ENCODE measurements around the gene SYNPO. TPM values are rescaled to one million over a fixed set of nuclear protein-coding genes. Genes with fewer than 3 reads are reported as not detected.
A peak's percentile ranks its signal among the peaks of the same experiment; 100 is the strongest.

The SYNPO gene
- total RNA-seq, 2 donors from 2014 or later: 503 to 769 TPM

DNA sequence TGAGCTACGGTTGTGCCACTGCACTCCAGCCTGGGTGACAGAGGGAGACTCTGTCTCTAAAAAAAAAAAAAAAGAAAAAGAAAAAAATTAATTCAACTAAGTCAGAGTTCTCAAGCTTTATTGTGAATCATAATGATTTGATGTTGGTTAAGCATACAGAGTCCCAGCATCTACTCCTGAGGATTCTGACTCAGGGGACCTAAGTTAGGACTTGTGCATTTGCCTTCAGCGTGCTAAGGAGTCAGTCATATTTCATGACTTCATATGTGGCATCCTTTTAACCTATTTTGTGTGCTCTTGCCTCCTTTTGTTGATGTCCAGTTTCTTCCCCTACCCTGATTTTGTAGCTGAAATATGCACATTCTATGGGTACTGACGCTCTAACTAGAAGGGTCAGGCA lies 23.5 kb downstream of the SYNPO start:
- intact Hi-C loops (cut with DNase I): no loop called here
- no peak for ATAC-seq
- no peak for DNase-seq

DNA sequence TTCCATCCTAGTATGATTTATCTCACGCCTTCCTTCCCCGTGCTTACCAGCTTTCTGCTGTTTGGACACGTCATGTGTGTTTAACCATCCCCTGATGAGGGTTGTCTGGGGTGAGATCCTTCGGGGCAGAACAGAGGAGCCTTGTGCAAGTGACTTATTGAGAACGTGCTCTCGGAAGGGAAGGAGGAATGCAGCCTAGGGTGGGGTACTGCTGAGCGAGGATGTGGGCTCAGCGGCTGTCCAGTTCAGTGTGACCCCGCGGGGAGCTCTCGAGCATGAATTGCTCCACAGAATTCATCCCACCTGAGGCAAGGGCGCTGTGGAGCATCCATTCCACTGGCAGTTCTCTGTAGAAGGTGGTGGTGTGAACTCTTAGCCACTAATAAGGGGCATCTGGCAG lies 24.6 kb downstream of the SYNPO start:
- intact Hi-C loops (cut with DNase I): no loop called here
- ATAC-seq: no peak

DNA sequence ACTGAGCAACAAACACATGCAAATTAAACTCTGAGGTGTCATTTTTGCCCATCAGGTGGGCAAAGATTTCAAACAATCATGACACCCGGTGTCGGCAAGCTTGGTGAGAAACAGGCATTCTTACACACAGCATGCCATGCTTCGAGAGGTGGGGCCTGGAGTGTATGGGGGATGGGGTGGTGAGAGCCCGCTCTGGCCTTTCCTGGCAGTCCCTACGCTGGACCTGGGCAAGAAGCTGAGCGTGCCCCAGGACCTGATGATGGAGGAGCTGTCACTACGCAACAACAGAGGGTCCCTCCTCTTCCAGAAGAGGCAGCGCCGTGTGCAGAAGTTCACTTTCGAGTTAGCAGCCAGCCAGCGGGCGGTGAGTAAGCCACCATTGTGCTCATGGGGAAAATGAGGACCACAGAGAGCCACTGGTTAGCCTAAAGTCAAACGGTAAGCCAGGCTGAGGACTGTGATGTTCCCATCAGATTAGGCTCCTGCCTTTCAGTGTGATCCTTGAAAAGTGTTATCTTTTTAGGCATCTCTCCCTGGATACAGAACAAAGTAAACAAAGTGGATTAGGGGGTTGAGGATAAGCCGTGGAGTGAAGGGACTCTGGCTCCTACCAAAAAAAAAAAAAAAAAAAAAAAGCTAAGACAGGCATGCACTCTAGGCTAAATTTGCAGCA lies 30.0 kb downstream of the SYNPO start:
- DNase-seq: peak; percentile 12
- no peak for ATAC-seq
- intact Hi-C loops (cut with DNase I): no loop called here

More for the DNA sequence above, 24.6 kb downstream of the SYNPO start:
- peak; percentile 4 for DNase-seq

DNA sequence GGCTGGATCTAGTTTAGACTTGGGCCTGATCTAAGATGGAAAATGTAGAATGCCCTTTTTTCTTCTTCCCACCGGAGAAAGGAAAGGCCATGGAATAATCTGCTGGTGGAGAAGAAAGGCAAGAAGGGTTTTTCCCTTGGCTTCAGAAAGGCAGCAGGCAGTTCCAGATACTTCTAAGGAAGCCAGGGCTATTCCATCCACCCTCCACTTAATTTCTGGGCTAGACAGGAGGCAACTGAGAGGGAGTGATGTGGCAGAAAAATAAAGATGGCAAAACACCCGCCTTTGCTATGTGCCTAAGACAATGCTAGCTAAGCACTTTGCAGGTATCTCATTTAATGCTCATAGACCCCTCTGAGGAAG lies 30.5 kb downstream of the SYNPO start:
- intact Hi-C loops (cut with DNase I): no loop called here
- ATAC-seq (no peak), DNase-seq (no peak)

DNA sequence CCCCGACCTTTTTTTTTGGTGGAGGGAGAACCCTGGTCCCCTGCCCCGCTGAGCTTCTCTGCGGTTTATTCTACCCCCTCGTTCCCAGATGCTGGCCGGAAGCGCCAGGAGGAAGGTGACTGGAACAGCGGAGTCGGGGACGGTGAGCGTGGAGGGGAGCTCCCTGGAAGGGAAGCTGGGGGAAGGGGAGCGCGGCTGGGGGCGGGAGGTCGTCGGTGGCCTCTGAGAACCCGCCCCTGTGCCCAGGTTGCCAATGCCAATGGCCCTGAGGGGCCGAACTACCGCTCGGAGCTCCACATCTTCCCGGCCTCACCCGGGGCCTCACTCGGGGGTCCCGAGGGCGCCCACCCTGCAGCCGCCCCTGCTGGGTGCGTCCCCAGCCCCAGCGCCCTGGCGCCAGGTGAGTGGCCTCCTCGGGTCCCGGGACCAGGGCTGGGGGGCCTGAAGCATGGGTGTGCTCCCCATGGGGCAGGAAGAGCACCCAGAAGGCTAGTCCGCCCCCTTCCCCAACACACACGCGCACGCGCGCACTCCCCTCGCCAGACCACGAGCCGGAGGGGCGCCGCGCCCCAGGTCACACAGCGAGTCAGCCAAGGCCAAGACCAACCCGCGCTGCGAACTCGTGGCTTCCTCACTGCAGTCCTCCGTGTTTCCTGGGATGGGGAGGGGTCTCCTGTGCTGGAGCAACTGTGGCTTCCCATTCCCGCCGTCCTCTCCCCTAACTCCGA lies 31.2 kb downstream of the SYNPO start:
- ATAC-seq (peak; percentile 19 to 31), DNase-seq (peak; percentile 45)
- intact Hi-C loops (cut with DNase I): no loop called here

DNA sequence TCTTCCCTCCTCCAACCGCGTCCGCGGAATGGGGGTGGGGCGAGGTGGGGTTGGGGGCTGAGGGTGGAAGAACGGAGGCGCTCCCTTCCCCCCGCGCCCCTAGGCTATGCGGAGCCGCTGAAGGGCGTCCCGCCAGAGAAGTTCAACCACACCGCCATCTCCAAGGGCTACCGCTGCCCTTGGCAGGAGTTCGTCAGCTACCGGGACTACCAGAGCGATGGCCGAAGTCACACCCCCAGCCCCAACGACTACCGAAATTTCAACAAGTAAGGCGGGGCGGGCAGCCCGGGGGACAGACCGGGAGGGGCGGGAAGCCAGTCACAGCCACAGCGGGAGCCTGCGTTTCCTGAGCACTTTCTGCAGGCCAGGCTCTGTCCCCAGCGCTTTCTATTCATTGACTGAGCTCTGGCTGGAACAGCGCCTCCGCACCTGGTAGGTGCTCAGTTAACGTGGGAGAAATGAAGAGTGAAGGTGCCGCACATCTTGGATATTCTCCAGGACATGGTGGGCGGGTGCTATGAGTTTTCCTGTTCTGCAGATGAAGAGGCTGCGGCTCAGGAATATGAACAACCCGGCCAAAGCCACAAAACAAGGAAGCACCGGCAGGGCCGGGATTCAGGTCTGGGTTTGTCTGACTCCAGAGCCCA lies 31.9 kb downstream of the SYNPO start:
- intact Hi-C loops (cut with DNase I): no loop called here
- DNase-seq: peak; percentile 66
- ATAC-seq: peak; percentile 31 to 51

DNA sequence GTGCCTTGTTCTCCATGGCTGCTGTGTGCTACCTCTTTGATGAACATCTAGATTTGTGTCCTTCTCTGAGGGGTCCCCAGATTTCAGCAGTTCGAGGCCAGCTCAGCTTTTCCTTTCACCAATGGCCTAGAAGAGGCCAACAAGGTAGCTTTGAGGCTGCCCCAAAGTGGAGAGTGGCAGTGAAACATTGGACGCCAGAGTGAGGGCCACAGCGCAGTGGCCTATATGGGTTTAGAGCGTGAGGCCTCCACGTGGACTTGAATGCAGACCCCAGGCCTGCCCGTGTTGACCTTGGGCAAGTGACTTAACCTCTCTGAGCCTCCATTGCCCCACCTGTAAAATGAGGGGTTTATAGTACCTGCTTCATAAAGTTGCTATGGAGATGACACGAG lies 32.4 kb downstream of the SYNPO start:
- ATAC-seq (no peak), DNase-seq (peak; percentile 6)
- intact Hi-C loops (cut with DNase I): no loop called here

DNA sequence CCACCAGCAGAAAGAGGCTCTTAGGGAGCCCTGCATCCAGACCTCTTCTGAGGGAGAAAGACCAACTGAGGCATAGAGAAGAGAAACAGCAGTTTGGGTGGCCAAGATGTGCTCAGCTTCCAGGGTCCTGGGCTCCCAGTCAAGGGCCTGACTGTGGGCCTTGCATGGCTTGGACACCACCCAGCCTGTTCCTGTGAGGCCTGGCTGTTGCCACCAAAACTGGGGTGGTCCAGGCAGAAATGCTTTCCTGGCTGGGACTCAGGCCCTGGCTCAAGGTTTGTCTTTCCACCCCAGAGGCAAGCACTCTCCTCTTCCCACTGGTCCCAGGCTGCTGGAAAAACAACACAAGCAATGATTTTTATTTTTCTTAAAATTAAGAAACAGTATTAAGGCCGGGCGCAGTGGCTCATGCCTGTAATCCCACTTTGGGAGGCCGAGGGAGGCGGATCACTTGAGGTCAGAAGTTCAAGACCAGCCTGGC lies 33.9 kb downstream of the SYNPO start:
- intact Hi-C loops (cut with DNase I): no loop called here
- DNase-seq (peak; percentile 64), ATAC-seq (peak; percentile 35 to 58)

DNA sequence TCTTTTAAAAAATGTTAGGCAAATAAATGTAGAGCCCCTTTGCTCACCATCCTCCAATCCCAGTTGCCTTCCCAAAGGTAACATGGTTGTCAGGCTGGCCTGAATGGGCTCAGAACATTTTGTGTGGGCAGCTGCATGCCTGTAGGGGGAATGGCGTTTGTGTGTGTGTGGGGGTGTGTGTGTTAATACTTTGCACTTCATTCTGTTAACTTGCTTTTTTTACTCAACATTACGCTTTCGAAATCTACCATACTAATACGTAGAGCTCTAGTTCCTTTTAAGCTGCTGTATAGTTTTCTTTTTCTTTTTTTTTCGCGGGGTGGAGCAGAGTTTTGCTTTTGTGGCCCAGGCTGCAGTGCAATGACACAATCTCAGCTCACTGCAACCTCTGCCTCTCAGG lies 34.6 kb downstream of the SYNPO start:
- DNase-seq (no peak), ATAC-seq (no peak)
- intact Hi-C loops (cut with DNase I): no loop called here

DNA sequence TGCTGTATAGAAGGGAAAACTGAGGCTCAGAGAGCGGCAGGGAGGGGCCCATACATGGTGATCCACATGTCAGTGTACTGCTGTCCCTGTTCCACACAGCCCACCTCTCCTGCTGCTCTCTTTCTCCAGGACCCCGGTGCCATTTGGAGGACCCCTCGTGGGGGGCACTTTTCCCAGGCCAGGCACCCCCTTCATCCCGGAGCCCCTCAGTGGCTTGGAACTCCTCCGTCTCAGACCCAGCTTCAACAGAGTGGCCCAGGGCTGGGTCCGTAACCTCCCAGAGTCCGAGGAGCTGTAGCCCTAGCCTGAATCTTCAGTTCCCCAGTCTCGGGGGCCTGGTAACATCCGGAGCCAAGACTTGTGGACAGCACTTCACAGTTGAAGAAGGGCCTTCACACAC lies 36.1 kb downstream of the SYNPO start:
- intact Hi-C loops (cut with DNase I): no loop called here
- no peak for ATAC-seq

DNA sequence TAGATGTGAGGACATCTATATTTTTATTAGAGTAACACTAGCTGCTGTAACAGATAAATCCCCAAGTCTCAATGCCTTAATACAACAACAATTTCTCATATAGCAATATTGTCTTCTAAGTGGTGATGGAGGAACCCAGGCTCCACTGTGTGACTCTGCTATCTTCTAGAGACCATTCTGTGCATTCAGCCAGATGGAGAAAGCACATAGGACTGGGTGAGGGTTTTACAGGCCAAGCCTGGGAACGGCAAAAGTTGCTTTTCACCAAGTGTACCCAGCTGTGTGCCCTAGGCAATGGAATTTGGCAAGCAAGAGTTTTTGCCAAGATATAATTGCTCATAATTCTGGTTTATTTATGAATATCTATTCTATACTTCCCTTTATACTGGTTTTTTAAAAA lies 48.7 kb downstream of the SYNPO start:
- ATAC-seq (no peak), DNase-seq (no peak)
- intact Hi-C loops (cut with DNase I): no loop called here

More for the DNA sequence above, 36.1 kb downstream of the SYNPO start:
- no peak for DNase-seq

DNA sequence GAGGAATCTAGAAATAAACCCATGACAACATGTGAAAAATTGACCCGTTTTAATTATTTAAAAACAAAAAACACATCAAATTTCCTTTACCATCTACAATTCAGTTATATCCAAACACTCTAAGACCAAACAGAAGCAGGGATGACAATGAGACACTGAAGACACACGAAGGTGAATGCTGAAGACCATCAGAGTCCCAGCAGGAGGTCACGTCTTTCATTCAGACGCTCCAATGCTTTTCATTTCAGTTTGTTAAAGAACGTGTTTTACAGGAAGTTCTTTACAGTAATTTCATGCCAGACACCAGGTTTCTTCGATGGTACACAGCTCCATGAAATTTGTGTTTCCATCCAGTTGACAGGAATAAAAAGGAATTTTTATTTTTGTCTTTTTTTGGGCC lies 50.3 kb downstream of the SYNPO start:
- intact Hi-C loops (cut with DNase I): no loop called here
- ATAC-seq (no peak), DNase-seq (no peak)

DNA sequence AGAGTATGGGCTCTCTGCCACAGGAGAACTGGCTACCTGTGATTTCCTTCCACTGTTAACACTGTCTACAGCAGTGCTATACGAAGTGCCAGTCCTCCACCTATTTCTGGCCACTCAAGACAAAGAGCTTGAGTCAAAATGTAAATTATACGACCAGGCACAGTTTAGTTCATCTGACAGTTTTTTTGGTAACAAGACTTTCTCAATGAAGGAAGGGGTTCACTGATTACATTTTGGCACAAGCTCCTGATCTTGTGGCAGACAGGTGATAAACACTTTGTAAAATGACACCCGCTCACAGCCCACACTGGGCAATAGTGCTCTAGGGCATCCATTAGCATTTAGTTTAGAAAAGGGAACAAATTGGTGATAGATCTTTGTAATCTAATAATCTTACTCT lies 51.8 kb downstream of the SYNPO start:
- no peak for ATAC-seq
- DNase-seq: no peak
- intact Hi-C loops (cut with DNase I): no loop called here

DNA sequence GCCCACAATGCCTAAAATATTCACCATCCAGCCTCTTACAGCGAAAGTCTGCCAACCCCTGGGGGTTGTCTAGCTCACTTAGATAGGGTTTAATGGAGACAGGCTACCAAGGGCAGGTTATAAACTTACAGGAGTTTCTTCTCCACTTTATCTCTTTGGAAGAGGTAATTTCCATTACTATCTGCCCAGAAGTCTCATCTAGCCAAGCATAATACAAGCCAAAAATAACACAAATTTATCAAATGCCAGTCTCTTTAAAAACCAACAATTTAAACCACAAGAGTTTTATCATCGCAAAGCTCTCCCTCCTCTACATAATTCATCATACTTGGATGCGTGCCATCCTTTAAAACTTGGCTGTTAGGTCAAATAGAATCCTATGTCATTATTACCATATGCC lies 54.2 kb downstream of the SYNPO start:
- intact Hi-C loops (cut with DNase I): loop anchor here in 1 of 2 donors (5.0 kb wide), 1 partner anchor 132 kb away; no protein-coding TSS in a partner anchor
- DNase-seq (no peak), ATAC-seq (peak; percentile 15 to 90)

DNA sequence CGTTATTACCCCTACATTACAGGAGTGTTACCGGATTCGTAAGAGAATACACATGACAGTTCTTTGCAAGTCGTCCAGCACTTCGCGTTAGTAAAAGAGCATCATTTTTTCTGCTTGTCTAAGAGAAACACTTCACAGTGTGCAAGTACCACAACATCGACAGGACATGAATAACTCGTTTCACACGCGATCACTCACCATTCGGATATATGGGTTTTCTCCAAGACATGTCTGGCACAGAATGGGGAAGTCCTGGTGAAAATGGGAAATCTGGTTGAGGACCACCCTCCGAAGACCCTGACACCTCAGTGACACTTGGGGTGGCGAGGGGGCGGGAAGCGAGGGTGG lies 59.8 kb downstream of the SYNPO start:
- ATAC-seq: no peak
- DNase-seq: no peak
- intact Hi-C loops (cut with DNase I): loop anchor here in 1 of 2 donors (10.0 kb wide), 1 partner anchor 245 kb away; no protein-coding TSS in a partner anchor

DNA sequence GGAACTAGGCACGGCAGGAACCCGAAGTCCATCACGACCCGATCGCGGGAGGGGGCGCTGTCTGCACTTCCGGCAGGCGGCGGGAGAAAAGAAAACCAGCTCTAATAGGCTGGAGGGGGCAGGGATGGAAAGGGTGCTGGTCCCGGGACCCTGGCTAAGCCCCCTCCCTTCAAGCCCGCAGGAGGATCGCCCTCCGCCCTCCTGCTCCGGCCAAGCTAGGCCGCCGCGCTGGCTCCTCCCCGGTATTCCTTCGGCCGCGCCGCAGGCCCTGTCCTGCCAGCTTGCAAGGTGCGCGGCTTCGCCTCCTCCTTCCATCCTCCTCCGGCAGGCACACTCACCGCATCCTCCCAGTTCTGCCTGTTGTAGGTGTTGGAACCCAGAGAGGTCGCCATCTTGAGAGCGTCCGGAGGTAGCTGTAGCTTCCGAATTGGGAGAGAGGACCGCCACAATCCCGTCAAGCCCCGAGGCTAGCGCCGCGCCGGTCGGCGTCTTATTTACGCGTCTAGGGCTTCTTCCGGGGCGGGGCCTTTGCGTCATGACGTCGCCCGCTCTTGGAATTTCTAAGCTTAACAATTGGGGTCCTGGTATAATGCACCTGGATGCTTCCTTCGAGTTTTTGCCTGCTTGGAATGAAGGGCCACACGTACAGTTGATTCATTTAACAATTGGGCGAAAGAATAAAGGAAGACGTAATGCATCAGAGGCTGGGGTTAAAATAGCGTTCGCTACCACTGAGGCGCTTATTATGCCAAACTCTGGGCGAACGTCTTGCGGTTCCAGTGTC lies 60.3 kb downstream of the SYNPO start, which contains the start of gene RBM22:
Gene RBM22 (minus strand): TSS at position 469 of the 784 bp plus-strand sequence. CDS start 77 bp downstream, at position 392.
- peak; percentile 95 for DNase-seq
- intact Hi-C loops (cut with DNase I): loop anchor here in 1 of 2 donors (10.0 kb wide), 1 partner anchor 246 kb away; no protein-coding TSS in a partner anchor
- peak; percentile 99 to 100 for ATAC-seq

DNA sequence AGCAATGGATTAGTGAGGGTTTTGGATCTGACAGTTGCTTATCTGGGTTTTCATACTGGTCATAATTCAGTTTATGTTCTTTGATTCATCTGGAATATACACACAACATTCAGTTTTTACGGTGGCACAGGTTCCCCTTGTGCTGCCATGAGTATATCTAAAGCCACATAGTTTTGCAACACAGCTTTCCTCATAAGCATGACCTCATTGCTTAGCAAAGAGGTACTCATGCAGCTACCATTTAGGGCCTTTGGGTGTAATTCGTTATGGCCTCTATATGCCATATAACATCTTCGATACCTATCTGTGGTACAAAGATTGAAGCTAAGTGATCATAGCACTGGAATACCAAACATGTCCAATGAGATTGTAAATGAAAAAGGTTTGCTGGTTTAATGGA lies 63.3 kb downstream of the SYNPO start:
- intact Hi-C loops (cut with DNase I): loop anchor here in 1 of 2 donors (10.0 kb wide), 1 partner anchor 249 kb away; no protein-coding TSS in a partner anchor
- DNase-seq (no peak), ATAC-seq (no peak)

DNA sequence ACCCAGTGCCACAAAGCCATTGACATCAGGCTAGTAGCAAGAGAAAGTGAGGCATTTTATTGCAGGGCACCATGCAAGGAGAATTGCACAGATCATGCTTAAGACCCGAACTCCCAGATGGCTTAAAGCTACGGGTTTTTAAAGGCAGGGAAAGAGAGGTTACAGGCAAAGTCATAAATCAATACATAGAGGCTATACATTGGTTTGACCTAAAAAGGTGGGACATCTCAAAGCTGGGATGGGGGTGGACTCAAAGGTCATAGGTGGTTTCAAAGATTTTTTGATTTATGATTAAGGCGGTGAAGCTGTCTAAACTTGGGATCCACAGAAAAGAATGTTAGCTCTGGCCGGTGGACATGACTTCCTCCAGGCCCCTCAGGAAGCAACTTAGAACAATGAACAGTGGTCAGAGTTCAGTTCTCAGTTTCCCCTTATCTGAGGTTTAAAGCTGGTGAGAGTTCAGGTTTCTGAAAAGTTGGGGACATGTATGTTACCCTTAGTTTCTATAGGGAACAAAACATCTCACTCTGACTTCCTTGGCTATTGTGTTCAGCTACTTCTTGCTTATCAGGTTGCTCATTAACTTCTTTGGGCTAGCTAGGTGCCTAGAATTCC lies 66.4 kb downstream of the SYNPO start:
- intact Hi-C loops (cut with DNase I): loop anchor here in 1 of 2 donors (10.0 kb wide), 1 partner anchor 252 kb away; no protein-coding TSS in a partner anchor
- DNase-seq (no peak), ATAC-seq (no peak)
